Loucy (cell line): Measurements from ENCODE around the gene RIN3.

Experiments
- H2AFZ ChIP-seq: fragments of 200-600 bp; sonication (generic); 2 replicates; pipeline ENCODE4 v1.6.0; 2016; ENCODE audit warnings: antibody characterized with exemption, mild to moderate bottlenecking, low read length, moderate library complexity
- H3F3A ChIP-seq: fragments of 200-600 bp; 2 replicates; pipeline ENCODE4 v1.6.0; 2016; ENCODE audit warnings: antibody characterized with exemption, low read depth, mild to moderate bottlenecking
- H3K27me3 ChIP-seq: fragments of 200-600 bp; sonication (generic); 2 replicates; pipeline ENCODE4 v1.6.1; 2014; ENCODE audit warnings: low read length, mild to moderate bottlenecking; ENCODE audit not compliant: insufficient read depth, poor library complexity, severe bottlenecking
- H3K36me3 ChIP-seq: fragments of 200-600 bp; sonication (generic); 2 replicates; pipeline ENCODE4 v1.6.1; 2016; ENCODE audit warnings: low read length; ENCODE audit not compliant: insufficient read depth
- H3K4me1 ChIP-seq: fragments of 200-600 bp; sonication (generic); 2 replicates; pipeline ENCODE4 v1.5.1; 2014; ENCODE audit warnings: low read length, mild to moderate bottlenecking; ENCODE audit not compliant: insufficient read depth, poor library complexity, severe bottlenecking
- H3K4me2 ChIP-seq: fragments of 200-600 bp; sonication (generic); 2 replicates; pipeline ENCODE4 v1.6.0; 2014; ENCODE audit warnings: antibody characterized with exemption, low read length, low read depth, mild to moderate bottlenecking; ENCODE audit not compliant: poor library complexity, severe bottlenecking
- H3K4me3 ChIP-seq: fragments of 200-600 bp; sonication (generic); 2 replicates; pipeline ENCODE4 v1.5.1; 2014; ENCODE audit warnings: low read length, mild to moderate bottlenecking, mixed read lengths; ENCODE audit not compliant: poor library complexity, severe bottlenecking
- H3K79me2 ChIP-seq: fragments of 200-600 bp; sonication (generic); 2 replicates; pipeline ENCODE4 v1.6.1; 2014; ENCODE audit warnings: low read length; ENCODE audit not compliant: insufficient read depth
- H3K9ac ChIP-seq: fragments of 200-600 bp; sonication (generic); 2 replicates; pipeline ENCODE4 v1.6.0; 2014; ENCODE audit warnings: mild to moderate bottlenecking, low read depth, low read length, moderate library complexity; ENCODE audit not compliant: poor library complexity, severe bottlenecking
- H3K9me2 ChIP-seq: fragments of 200-600 bp; sonication (generic); replicated peaks from 2 replicates; pipeline ENCODE4 v1.6.1; 2016; ENCODE audit warnings: low read depth, low read length, mixed read lengths
- H3K9me3 ChIP-seq: fragments of 200-600 bp; sonication (generic); 2 replicates; pipeline ENCODE4 v1.6.1; 2014; ENCODE audit warnings: mild to moderate bottlenecking, antibody characterized with exemption, low read length, low read depth; ENCODE audit not compliant: insufficient read depth
- H4K20me1 ChIP-seq: fragments of 200-600 bp; sonication (generic); 2 replicates; pipeline ENCODE4 v1.6.0; 2014; ENCODE audit warnings: antibody characterized with exemption, low read length, mild to moderate bottlenecking; ENCODE audit not compliant: insufficient read depth, poor library complexity, severe bottlenecking
- CTCF ChIP-seq: fragments of 200-600 bp; sonication (generic); conservative IDR thresholded peaks from 2 replicates; pipeline ENCODE4 v1.5.1; 2014; ENCODE audit warnings: mild to moderate bottlenecking, antibody characterized with exemption, low read length
- EZH2phosphoT487 ChIP-seq: fragments of 200-600 bp; IDR thresholded peaks from 2 replicates; pipeline ENCODE4 v1.6.1; 2018; ENCODE audit warnings: antibody characterized with exemption, mild to moderate bottlenecking, moderate library complexity, borderline replicate concordance

Gene RIN3

GRCh38 chr14:92516966-92517506, 3.5 kb downstream of the RIN3 start:
- no peak for TF ChIP-seq CTCF
- TF ChIP-seq EZH2phosphoT487: no peak
- Histone ChIP-seq H3K9ac (peak overlapping the region; percentile 96), H4K20me1 (peaks cover 9% of the 10 kb centered on the region), H3K4me1 (peaks cover 78% of the 10 kb centered on the region), H3K79me2 (peaks cover 99% of the 10 kb centered on the region), H3K36me3 (no peaks in the 10 kb centered on the region), H3K9me3 (no peaks in the 10 kb centered on the region), H3K4me3 (peak overlapping the region; percentile 96), H3F3A (no peaks in the 10 kb centered on the region), H3K27me3 (peaks cover 7% of the 10 kb centered on the region), H2AFZ (no peak overlapping the region), H3K9me2 (no peaks in the 10 kb centered on the region), H3K4me2 (peak overlapping the region; percentile 97)

GRCh38 chr14:92517761-92518160, 4.2 kb downstream of the RIN3 start:
- Histone ChIP-seq H2AFZ (no peak overlapping the region), H3K27me3 (peaks cover 7% of the 10 kb centered on the region), H3K79me2 (peaks cover 100% of the 10 kb centered on the region), H3K4me1 (peaks cover 72% of the 10 kb centered on the region), H3K9me3 (no peaks in the 10 kb centered on the region), H4K20me1 (peaks cover 9% of the 10 kb centered on the region), H3F3A (no peaks in the 10 kb centered on the region), H3K4me3 (peak overlapping the region; percentile 96), H3K9me2 (no peaks in the 10 kb centered on the region), H3K36me3 (no peaks in the 10 kb centered on the region), H3K4me2 (peak overlapping the region; percentile 97), H3K9ac (peak overlapping the region; percentile 96)
- TF ChIP-seq CTCF (no peak), EZH2phosphoT487 (no peak)

GRCh38 chr14:92519246-92520101, 5.9 kb downstream of the RIN3 start:
- Histone ChIP-seq H4K20me1 (peaks cover 19% of the 10 kb centered on the region), H3K27me3 (no peaks in the 10 kb centered on the region), H3K4me3 (peak overlapping the region; percentile 96), H3K9me2 (no peaks in the 10 kb centered on the region), H3K4me2 (peak overlapping the region; percentile 97), H3K9me3 (no peaks in the 10 kb centered on the region), H3K4me1 (peaks cover 78% of the 10 kb centered on the region), H3K9ac (peak overlapping the region; percentile 96), H2AFZ (no peak overlapping the region), H3K79me2 (peaks cover 100% of the 10 kb centered on the region), H3F3A (no peaks in the 10 kb centered on the region), H3K36me3 (no peaks in the 10 kb centered on the region)
- TF ChIP-seq CTCF (no peak), EZH2phosphoT487 (no peak)
